Measurements from ENCODE around the gene PKIB. TPM values are rescaled to one million over a fixed set of nuclear protein-coding genes. Genes with fewer than 3 reads are reported as not detected.

PKIB gene
- total RNA-seq, 2 donors from 2014 or later: 46.0 to 56.1 TPM

GRCh38 chr6:122681705-122682104 is 71.5 kb downstream of the PKIB start:
- no peaks in the 10 kb centered on the region for H3K9me3 Mint-ChIP-seq
- H3K27me3 Mint-ChIP-seq (ENCODE audit: insufficient read depth): no peaks in the 10 kb centered on the region
- TF ChIP-seq CTCF (conservative IDR thresholded peaks at IDR 0.05): no peak
- no peaks in the 10 kb centered on the region for H3K36me3 ChIP-seq (ENCODE audit: control insufficient read depth, insufficient read depth, low read length)
- no peak overlapping the region for H3K27ac Mint-ChIP-seq
- 95 to 100% methylated on average over 3 of the region's 3 CpGs for WGBS, 2 experiments (ENCODE audit: insufficient coverage in 1 of 2, insufficient read length in 1 of 2)
- no peak overlapping the region for H3K4me3 Mint-ChIP-seq
- no peak overlapping the region for H3K9ac ChIP-seq (ENCODE audit: extremely low read depth, low read length, poor library complexity, severe bottlenecking)
- no peak overlapping the region for H3K4me3 ChIP-seq (ENCODE audit: low read length)
- no peaks in the 10 kb centered on the region for H3K9me3 ChIP-seq (ENCODE audit: control insufficient read depth, low read length)
- no peaks in the 10 kb centered on the region for H3K4me1 ChIP-seq (ENCODE audit: control insufficient read depth, insufficient read depth, low read length)
- peaks cover 18% of the 10 kb centered on the region for H3K36me3 Mint-ChIP-seq (ENCODE audit: low read depth)
- no peaks in the 10 kb centered on the region for H3K4me1 Mint-ChIP-seq
- H3K27me3 ChIP-seq (ENCODE audit: control insufficient read depth, insufficient read depth, low read length, poor library complexity, severe bottlenecking): no peaks in the 10 kb centered on the region
- no peak overlapping the region for H3K27ac ChIP-seq (ENCODE audit: low read depth, low read length)
- no peak for DNase-seq

GRCh38 chr6:122683989-122684651 is 73.9 kb downstream of the PKIB start:
- Histone ChIP-seq H3K4me1 (ENCODE audit: control insufficient read depth, insufficient read depth, low read length) (no peaks in the 10 kb centered on the region), H3K27ac (ENCODE audit: low read depth, low read length) (no peak overlapping the region), H3K9ac (ENCODE audit: extremely low read depth, low read length, poor library complexity, severe bottlenecking) (no peak overlapping the region), H3K36me3 (ENCODE audit: control insufficient read depth, insufficient read depth, low read length) (no peaks in the 10 kb centered on the region), H3K27me3 (ENCODE audit: control insufficient read depth, insufficient read depth, low read length, poor library complexity, severe bottlenecking) (no peaks in the 10 kb centered on the region), H3K4me3 (ENCODE audit: low read length) (no peak overlapping the region), H3K9me3 (ENCODE audit: control insufficient read depth, low read length) (no peaks in the 10 kb centered on the region)
- 97 to 100% methylated on average over 1 of the region's 1 CpG for WGBS, 2 experiments (ENCODE audit: insufficient coverage in 1 of 2, insufficient read length in 1 of 2)
- Mint-ChIP-seq H3K4me1 (no peaks in the 10 kb centered on the region), H3K4me3 (no peak overlapping the region), H3K9me3 (peaks cover 10% of the 10 kb centered on the region), H3K27ac (no peak overlapping the region), H3K27me3 (ENCODE audit: insufficient read depth) (no peaks in the 10 kb centered on the region), H3K36me3 (ENCODE audit: low read depth) (peaks cover 17% of the 10 kb centered on the region)
- no peak for TF ChIP-seq CTCF (conservative IDR thresholded peaks at IDR 0.05)
- DNase-seq: no peak

- Histone ChIP-seq H3K27me3 (ENCODE audit: control insufficient read depth, insufficient read depth, low read length, poor library complexity, severe bottlenecking) (no peaks in the 10 kb centered on the region), H3K27ac (ENCODE audit: low read depth, low read length) (no peak overlapping the region), H3K4me3 (ENCODE audit: low read length) (no peak overlapping the region), H3K9me3 (ENCODE audit: control insufficient read depth, low read length) (no peaks in the 10 kb centered on the region), H3K36me3 (ENCODE audit: control insufficient read depth, insufficient read depth, low read length) (no peaks in the 10 kb centered on the region), H3K9ac (ENCODE audit: extremely low read depth, low read length, poor library complexity, severe bottlenecking) (no peak overlapping the region), H3K4me1 (ENCODE audit: control insufficient read depth, insufficient read depth, low read length) (peaks cover 5% of the 10 kb centered on the region)
- WGBS, 2 experiments (ENCODE audit: insufficient coverage in 1 of 2, insufficient read length in 1 of 2): 75 to 78% methylated on average over 3 of the region's 3 CpGs
- no peak for TF ChIP-seq CTCF (conservative IDR thresholded peaks at IDR 0.05)
- H3K27me3 Mint-ChIP-seq (ENCODE audit: insufficient read depth): no peaks in the 10 kb centered on the region
- no peak overlapping the region for H3K4me3 Mint-ChIP-seq
- H3K9me3 Mint-ChIP-seq: peaks cover 19% of the 10 kb centered on the region
- peaks cover 26% of the 10 kb centered on the region for H3K4me1 Mint-ChIP-seq
- peaks cover 18% of the 10 kb centered on the region for H3K36me3 Mint-ChIP-seq (ENCODE audit: low read depth)
- peak overlapping the region; percentile 67 for H3K27ac Mint-ChIP-seq
- DNase-seq: no peak
Measured at GRCh38 chr6:122692175-122692598, 82.0 kb downstream of the PKIB start.
